Omental fat pad (tissue), 4 donors: ENCODE results near the gene HORMAD2. TPM values are rescaled to one million over a fixed set of nuclear protein-coding genes. Genes with fewer than 3 reads are reported as not detected.
"Not testable (repeated sequence)": the region's sequence is repeated elsewhere in the genome, so short reads cannot be mapped to it uniquely, and the experiment has no call there.

Experiments used
- ATAC-seq: fragments of 150-250 bp; one replicate; pipeline ENCODE4 v1.9.1; 2016; ENCODE audit warnings: mild to moderate bottlenecking, moderate library complexity; ENCODE audit not compliant: low FRiP score
- DNase-seq: peaks from one replicate; pipeline ENCODE4 v3.0.0-alpha.2; 2019; ENCODE audit warnings: low spot score
- total RNA-seq, 4 donors: library from RNA; depleted of rRNA; stranded (reverse); fragments of >200 nt; gene quantifications; one replicate each; pipeline ENCODE4 v1.1.0, GENCODE V29; 2016
- TF ChIP-seq, protein P1 (sequence below), 3 donors: fragments of 450-650 bp; IDR thresholded peaks; one replicate each; pipeline ENCODE4 v1.5.1; 2016 to 2017; ENCODE audit warnings: antibody characterized with exemption in 3 of 3, mild to moderate bottlenecking in 3 of 3, moderate library complexity in 2 of 3

HORMAD2 gene
- total RNA-seq, 4 donors from 2014 or later = not detected

DNA sequence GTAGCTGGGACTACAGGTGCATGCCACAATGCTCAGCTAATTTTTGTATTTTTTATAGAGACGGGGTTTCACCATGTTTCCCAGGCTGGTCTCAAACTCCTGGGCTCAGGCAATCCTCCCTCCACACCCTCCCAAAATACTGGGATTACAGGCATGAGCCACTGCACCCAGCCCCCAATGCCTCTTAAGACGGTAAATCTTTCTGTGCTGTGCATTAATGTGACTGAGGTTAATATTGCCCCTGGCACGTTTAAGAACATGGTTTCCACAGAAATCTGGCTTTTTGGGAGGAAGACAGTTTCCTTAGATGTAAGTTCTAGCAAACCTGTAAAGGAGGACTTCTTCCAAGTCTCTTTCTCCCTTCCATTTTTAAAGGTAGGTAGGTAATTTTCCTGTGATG is 6.1 kb upstream of the HORMAD2 start:
- TF ChIP-seq, protein P1, sequence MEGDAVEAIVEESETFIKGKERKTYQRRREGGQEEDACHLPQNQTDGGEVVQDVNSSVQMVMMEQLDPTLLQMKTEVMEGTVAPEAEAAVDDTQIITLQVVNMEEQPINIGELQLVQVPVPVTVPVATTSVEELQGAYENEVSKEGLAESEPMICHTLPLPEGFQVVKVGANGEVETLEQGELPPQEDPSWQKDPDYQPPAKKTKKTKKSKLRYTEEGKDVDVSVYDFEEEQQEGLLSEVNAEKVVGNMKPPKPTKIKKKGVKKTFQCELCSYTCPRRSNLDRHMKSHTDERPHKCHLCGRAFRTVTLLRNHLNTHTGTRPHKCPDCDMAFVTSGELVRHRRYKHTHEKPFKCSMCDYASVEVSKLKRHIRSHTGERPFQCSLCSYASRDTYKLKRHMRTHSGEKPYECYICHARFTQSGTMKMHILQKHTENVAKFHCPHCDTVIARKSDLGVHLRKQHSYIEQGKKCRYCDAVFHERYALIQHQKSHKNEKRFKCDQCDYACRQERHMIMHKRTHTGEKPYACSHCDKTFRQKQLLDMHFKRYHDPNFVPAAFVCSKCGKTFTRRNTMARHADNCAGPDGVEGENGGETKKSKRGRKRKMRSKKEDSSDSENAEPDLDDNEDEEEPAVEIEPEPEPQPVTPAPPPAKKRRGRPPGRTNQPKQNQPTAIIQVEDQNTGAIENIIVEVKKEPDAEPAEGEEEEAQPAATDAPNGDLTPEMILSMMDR (IDR thresholded peaks at IDR 0.05) = no peak
- no peak for DNase-seq

DNA sequence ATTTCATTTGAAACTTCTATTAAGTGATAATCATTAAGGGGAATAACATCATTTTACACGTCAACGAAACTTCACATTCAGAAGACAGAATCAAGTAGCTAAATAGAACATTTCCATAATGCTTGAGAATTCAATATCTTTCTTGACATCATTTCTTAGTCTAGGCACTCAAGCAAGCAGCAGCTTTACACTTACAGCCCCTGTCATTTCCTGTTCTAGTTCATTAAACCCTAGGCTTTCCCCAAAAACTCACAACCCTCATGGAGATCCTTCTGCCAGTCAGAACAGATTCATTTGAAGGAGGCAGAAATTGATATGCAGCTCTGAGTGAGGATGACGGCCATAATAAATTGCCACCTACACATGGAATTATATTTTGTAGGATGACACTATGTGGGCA is 5.3 kb upstream of the HORMAD2 start:
- no peak for ATAC-seq
- TF ChIP-seq, protein P1 (IDR thresholded peaks at IDR 0.05) = no peak
- no peak for DNase-seq

More for the DNA sequence above, 6.1 kb upstream of the HORMAD2 start:
- no peak for ATAC-seq

DNA sequence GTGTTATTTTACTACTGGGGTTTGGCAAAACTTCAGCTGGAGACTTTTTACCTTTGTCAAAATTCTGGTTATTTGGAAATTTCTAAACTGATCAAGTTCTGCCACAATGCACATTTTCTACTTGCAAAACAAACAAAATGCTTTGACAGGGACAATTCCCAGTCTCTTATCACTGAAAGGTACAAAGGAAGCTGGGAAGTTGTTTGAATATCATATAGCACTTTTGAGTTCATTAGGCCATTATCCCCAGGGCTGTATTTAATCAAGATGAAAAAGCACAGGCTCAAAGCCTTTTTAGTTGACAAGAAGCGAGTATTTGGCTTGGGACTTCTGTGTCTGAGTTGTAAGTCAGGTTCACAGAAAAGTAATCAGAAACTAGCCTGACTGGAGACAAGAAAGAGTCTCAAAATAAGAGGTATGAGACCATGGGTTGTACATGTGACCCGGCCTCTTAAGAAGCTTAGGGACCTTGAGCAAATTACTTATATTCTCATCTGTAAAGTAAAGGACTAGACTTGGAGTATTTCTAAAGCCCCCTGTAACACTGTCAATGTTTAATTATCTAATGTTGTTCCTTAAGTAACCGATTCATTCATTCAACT is 2.9 kb upstream of the HORMAD2 start:
- TF ChIP-seq, protein P1 (IDR thresholded peaks at IDR 0.05) = no peak
- ATAC-seq (no peak), DNase-seq (no peak)

DNA sequence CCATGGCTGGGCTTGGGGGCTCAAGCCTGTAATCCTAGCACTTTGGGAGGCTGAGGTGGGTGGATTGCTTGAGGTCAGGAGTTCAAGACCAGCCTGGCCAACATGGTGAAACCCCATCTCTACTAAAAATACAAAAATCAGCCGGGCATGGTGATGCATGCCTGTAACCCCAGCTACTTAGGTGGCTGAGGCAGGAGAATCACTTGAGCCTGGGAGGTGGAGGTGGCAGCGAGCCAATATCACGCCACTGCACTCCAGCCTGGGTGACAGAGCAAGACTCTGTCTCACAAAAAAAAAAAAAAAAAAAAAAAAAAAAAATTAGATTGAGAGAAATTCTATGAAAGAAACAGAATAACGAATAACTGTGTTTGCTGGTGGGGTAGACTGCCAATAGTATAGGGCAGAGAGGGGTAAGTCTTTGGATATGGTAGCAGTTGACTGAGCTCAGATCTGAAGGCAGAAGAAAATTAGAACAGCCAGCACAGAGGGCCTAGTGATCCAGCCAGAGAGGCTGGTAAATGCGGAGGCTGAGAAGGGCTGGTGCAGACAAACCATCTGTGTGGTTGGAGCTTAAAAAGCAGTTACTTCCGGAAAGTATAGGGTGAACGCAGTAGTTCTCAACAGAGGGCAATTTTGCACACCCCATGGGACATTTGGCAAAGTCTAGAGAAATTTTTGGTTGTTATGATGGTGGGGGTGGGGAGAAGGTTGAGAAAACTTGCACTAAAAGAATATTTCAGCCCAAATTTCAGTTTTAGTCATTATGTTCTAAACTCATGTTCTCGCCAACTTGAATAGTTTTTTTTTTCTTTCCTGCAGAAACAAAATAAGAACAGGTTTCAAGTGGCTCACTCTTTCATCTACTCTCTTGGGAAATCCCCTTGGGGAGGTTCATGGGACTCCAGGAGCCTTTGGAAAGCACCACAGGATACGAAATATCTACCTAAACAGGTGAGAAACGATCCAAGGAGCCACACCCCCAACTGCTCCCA is 1.6 kb upstream of the HORMAD2 start:
- DNase-seq (no peak), ATAC-seq (no peak)
- TF ChIP-seq, protein P1 (IDR thresholded peaks at IDR 0.05) = no peak

DNA sequence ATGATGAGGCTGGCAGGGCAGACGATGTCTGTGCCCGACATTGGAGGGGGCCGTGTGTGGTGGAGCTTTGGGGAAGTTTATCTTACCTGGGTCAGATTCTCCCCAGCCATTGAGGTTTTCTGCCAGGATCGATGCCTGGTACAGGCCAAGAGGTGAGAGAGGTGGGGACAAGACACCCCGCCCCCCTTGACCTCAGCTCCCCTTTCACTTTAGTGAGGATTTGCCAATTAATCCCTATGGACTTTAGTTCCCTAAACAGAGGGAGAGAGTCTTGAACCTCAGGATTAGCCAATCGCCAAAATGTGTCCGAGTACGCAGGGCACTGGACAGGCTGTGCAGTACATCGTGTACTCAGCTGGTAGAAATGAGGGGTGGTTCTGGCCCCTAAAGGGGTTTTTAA is 541 bp downstream of the HORMAD2 start:
- no peak for DNase-seq
- no peak for ATAC-seq
- TF ChIP-seq, protein P1 (IDR thresholded peaks at IDR 0.05) = no peak

DNA sequence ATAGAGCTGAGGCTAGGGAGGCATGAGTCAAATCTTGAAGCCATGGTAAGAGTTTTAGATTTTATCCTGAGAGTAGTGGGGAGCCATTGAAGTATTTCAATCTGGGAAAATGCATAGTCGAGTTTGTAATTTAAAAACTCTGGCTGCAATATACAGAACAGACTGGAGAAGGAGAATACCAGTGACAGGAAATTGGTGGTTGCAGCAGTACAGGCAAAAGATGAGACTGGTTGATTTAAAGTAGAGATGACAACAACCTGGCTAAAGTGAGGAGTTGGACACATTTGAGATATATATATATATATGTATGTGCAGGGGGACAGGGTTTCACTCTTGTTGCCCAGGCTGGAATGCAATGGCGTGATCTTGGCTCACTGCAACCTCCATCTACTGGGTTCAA is 6.2 kb downstream of the HORMAD2 start:
- DNase-seq (no peak), ATAC-seq (no peak)
- TF ChIP-seq, protein P1 (IDR thresholded peaks at IDR 0.05) = no peak

DNA sequence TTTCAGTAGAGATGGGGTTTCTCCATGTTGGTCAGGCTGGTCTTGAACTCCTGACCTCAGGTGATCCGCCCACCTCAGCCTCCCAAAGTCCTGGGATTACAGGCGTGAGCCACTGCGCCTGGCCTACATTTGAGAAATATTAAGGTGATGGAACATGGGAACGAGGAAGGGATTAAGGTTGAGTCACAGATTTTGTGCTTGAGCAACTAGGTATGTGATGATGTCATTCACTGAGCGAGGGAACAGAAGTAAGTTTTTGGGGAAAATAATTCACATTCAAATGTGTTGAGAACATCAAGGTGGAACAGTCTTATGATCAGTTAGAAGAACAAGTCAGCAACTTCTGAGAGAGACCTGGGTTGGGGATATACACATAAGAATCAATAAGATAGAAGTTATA is 6.8 kb downstream of the HORMAD2 start:
- not testable (repeated sequence) for DNase-seq

More for the DNA sequence above, 6.8 kb downstream of the HORMAD2 start:
- ATAC-seq = not testable (repeated sequence)
